Hippocampal formation (tissue), 2 donors: Measurements from ENCODE around the gene SYNGR4.
A peak's percentile ranks its signal among the peaks of the same experiment; 100 is the strongest.
"Not testable (repeated sequence)": the region's sequence is repeated elsewhere in the genome, so short reads cannot be mapped to it uniquely, and the experiment has no call there.

Experiments used
- DNase-seq, 2 donors: peaks; one replicate each; lab custom pipeline; 2025; lab: John Stamatoyannopoulos, UW

The SYNGR4 gene

GRCh38 chr19:48363810-48364597, at the start of gene SYNGR4, which contains the start of gene TMEM143:
SYNGR4 (plus strand) TSS chr19:48364367; CDS start chr19:48365843, 1,476 bp downstream.
TMEM143 (minus strand) TSS chr19:48363940; CDS start chr19:48363920, 20 bp downstream.
- peak; percentile 99 for DNase-seq

- no peak for DNase-seq
Observed at GRCh38 chr19:48315712-48316111, 48.5 kb upstream of the SYNGR4 start.

GRCh38 chr19:48317708-48317960, 46.5 kb upstream of the SYNGR4 start:
- not testable (repeated sequence) for DNase-seq

- no peak for DNase-seq
Observed at GRCh38 chr19:48318286-48318987, 45.7 kb upstream of the SYNGR4 start.

GRCh38 chr19:48319647-48320541, 44.3 kb upstream of the SYNGR4 start:
- peak; percentile 22 to 65 for DNase-seq

GRCh38 chr19:48321372-48321621, 42.9 kb upstream of the SYNGR4 start:
- DNase-seq: peak; percentile 53 to 70

- peak; percentile 93 to 97 for DNase-seq
Observed at GRCh38 chr19:48321622-48322591, 42.3 kb upstream of the SYNGR4 start.

GRCh38 chr19:48325265-48325910, 38.8 kb upstream of the SYNGR4 start, which contains the start of gene EMP3:
EMP3 (plus strand) TSS chr19:48325552; CDS start chr19:48326845, 1,293 bp downstream.
- peak in 1 of 2 donors; percentile 25 for DNase-seq

- DNase-seq: no peak
Observed at GRCh38 chr19:48329167-48329891, 34.8 kb upstream of the SYNGR4 start.

GRCh38 chr19:48330012-48330681, 34.0 kb upstream of the SYNGR4 start:
- DNase-seq: peak; percentile 84 to 92

GRCh38 chr19:48332351-48332661, 31.9 kb upstream of the SYNGR4 start:
- no peak for DNase-seq

- peak; percentile 82 to 90 for DNase-seq
Observed at GRCh38 chr19:48332662-48333466, 31.3 kb upstream of the SYNGR4 start.

GRCh38 chr19:48333467-48334384, 30.4 kb upstream of the SYNGR4 start:
- DNase-seq: peak; percentile 37 to 74

- no peak for DNase-seq
Observed at GRCh38 chr19:48338253-48338755, 25.9 kb upstream of the SYNGR4 start.

- no peak for DNase-seq
Observed at GRCh38 chr19:48338802-48339503, 25.2 kb upstream of the SYNGR4 start.

GRCh38 chr19:48340995-48341394, 23.2 kb upstream of the SYNGR4 start:
- no peak for DNase-seq
